K562 (cell line): ENCODE results near the gene ME3. TPM values are rescaled to one million over a fixed set of nuclear protein-coding genes. Genes with fewer than 3 reads are reported as not detected.
"Not testable (repeated sequence)": the region's sequence is repeated elsewhere in the genome, so short reads cannot be mapped to it uniquely, and the experiment has no call there.

Source experiments
- ATAC-seq: fragments of 200-7000 bp; cut with Tn5 transposase; 3 replicates; pipeline ENCODE4 v1.9.1; 2020; ENCODE audit warnings: moderate library complexity
- BruUV-seq: library from RNA; stranded (reverse); fragments of 400-500 nt; replicated peaks from 2 replicates; lab custom pipeline; 2021; lab: Mats Ljungman, UMichigan
- CTCF ChIA-PET: fragments of 300-600 bp; formaldehyde crosslinking; extraction: SDS; loops from one replicate; lab custom pipeline; 2021; ENCODE audit warnings: low intra/inter-chr PET ratio; lab: Yijun Ruan, JAX
- POLR2A ChIA-PET: fragments of 300-600, 350-650 bp; sonication (Branson Sonifier 250); formaldehyde crosslinking; extraction: SDS; loops from one replicate; lab custom pipeline; 2021; ENCODE audit warnings: antibody characterized with exemption, inconsistent platforms; lab: Yijun Ruan, JAX
- DNase-seq, 4 experiments: peaks; one replicate each; pipeline versions ENCODE4 v3.0.0 to v3.0.0-alpha.2; 2011 to 2018; ENCODE audit warnings: low spot score in 3 of 4, mixed read lengths in 3 of 4; ENCODE audit errors: extremely low read depth in 1 of 4
- FAIRE-seq: peaks from 2 replicates; lab custom pipeline; 2011; peaks lifted over from hg19 to GRCh38; lab: Jason Lieb, UNC
- H2AFZ ChIP-seq: 2 replicates; pipeline ENCODE4 v1.6.0; 2011; ENCODE audit warnings: low read depth, low read length, control low read depth, inconsistent platforms
- H3K27ac ChIP-seq: fragments of 200-600 bp; 3 replicates; pipeline ENCODE4 v1.8.0; 2011; ENCODE audit warnings: low read depth, mild to moderate bottlenecking, control low read depth, inconsistent platforms, low read length, moderate library complexity, mixed read lengths; ENCODE audit errors: extremely low read depth
- H3K27me3 ChIP-seq, 2 experiments: fragments of 300-600 bp in 1 of 2; 2 replicates in 1 of 2; 3 replicates in 1 of 2; pipeline versions ENCODE4 v1.6.0 to v1.8.0; 2011; ENCODE audit warnings: inconsistent platforms in 2 of 2, low read length in 2 of 2, mild to moderate bottlenecking in 1 of 2, mixed read lengths in 1 of 2, moderate library complexity in 1 of 2; ENCODE audit not compliant: control insufficient read depth in 2 of 2, insufficient read depth in 2 of 2
- H3K36me3 ChIP-seq: fragments of 300-600 bp; 3 replicates; pipeline ENCODE4 v1.8.0; 2011; ENCODE audit warnings: mild to moderate bottlenecking, low read length, inconsistent platforms; ENCODE audit not compliant: control insufficient read depth, insufficient read depth
- H3K4me1 ChIP-seq, 2 experiments: fragments of 200-600 bp in 1 of 2; replicated peaks in 1 of 2; 2 replicates in 1 of 2; 3 replicates in 1 of 2; pipeline versions ENCODE4 v1.5.1 to v1.8.0; 2011; ENCODE audit warnings: inconsistent platforms in 2 of 2, low read length in 2 of 2, mild to moderate bottlenecking in 1 of 2, mixed read lengths in 1 of 2, moderate library complexity in 1 of 2; ENCODE audit not compliant: control insufficient read depth in 2 of 2, insufficient read depth in 2 of 2
- H3K4me2 ChIP-seq: 2 replicates; pipeline ENCODE4 v1.6.1; 2011; ENCODE audit warnings: low read length, control low read depth, inconsistent platforms, mixed read lengths; ENCODE audit not compliant: insufficient read depth
- H3K4me3 ChIP-seq: fragments of 200-600 bp; sonication (generic), shearing (Covaris generic); 2 replicates; pipeline ENCODE4 v1.5.1; 2016; ENCODE audit warnings: control low read depth, inconsistent platforms
- H3K79me2 ChIP-seq: fragments of 200-600 bp; 3 replicates; pipeline ENCODE4 v1.8.0; 2011; ENCODE audit warnings: low read length, inconsistent platforms; ENCODE audit not compliant: control insufficient read depth, insufficient read depth
- H3K9ac ChIP-seq, 2 experiments: 2 replicates each; pipeline versions ENCODE4 v1.6.0 to v1.6.1; 2011; ENCODE audit warnings: low read depth in 2 of 2, low read length in 2 of 2, control low read depth in 1 of 2, inconsistent platforms in 1 of 2, mild to moderate bottlenecking in 1 of 2, mixed read lengths in 1 of 2; ENCODE audit not compliant: insufficient read depth in 1 of 2
- H3K9me1 ChIP-seq: one replicate; pipeline ENCODE4 v1.6.0; 2011; ENCODE audit warnings: inconsistent platforms, mild to moderate bottlenecking, low read length, moderate library complexity; ENCODE audit not compliant: control insufficient read depth, insufficient read depth
- H3K9me3 ChIP-seq: replicated peaks from 2 replicates; pipeline ENCODE4 v1.5.1; 2011; ENCODE audit warnings: low read depth, low read length, inconsistent platforms; ENCODE audit not compliant: control insufficient read depth, insufficient read depth
- H4K20me1 ChIP-seq: replicated peaks from 2 replicates; pipeline ENCODE4 v1.6.1; 2011; ENCODE audit warnings: low read length, inconsistent platforms, mixed read lengths; ENCODE audit not compliant: control insufficient read depth, insufficient read depth
- CEBPG ChIP-seq, 3 experiments: fragments of 200-800 bp in 1 of 3; sonication (Bioruptor generic) in 1 of 3; sonication (generic) in 1 of 3; formaldehyde crosslinking in 1 of 3; IDR thresholded peaks in 2 of 3; conservative IDR thresholded peaks in 1 of 3; 2 replicates each; pipeline versions ENCODE4 v1.6.1 to v1.8.0; 2016 to 2022; ENCODE audit warnings: missing compliant biosample characterization in 2 of 3, missing genetic modification characterization in 2 of 3, mild to moderate bottlenecking in 1 of 3, missing genetic modification reagents in 1 of 3
- FOSL1 ChIP-seq: fragments of 200-800 bp; sonication (Bioruptor generic); conservative IDR thresholded peaks from 2 replicates; pipeline ENCODE4 v1.6.1; 2016; ENCODE audit warnings: missing genetic modification characterization, missing compliant biosample characterization
- FOXJ2 ChIP-seq: fragments of 200-800 bp; sonication (Bioruptor generic); IDR thresholded peaks from 2 replicates; pipeline ENCODE4 v1.6.1; 2016; ENCODE audit warnings: missing genetic modification characterization, missing compliant biosample characterization
- MCM2 ChIP-seq: fragments of 450-650 bp; IDR thresholded peaks from 2 replicates; pipeline ENCODE4 v1.6.1; 2017; ENCODE audit warnings: low read depth, mild to moderate bottlenecking
- NFATC3 ChIP-seq: fragments of 450-650 bp; IDR thresholded peaks from 2 replicates; pipeline ENCODE4 v1.6.1; 2017; ENCODE audit warnings: mild to moderate bottlenecking
- PREB ChIP-seq: sonication (generic); formaldehyde crosslinking; IDR thresholded peaks from 2 replicates; pipeline ENCODE4 v1.8.1; 2023; ENCODE audit warnings: mild to moderate bottlenecking, missing genetic modification reagents
- RFX7 ChIP-seq: fragments of 250-450 bp; sonication (Bioruptor Pico); IDR thresholded peaks from 2 replicates; pipeline ENCODE4 v1.5.1; 2021; ENCODE audit warnings: mild to moderate bottlenecking
- WGBS: fragments of 100-300 bp; shearing (Covaris generic); methylation state at CpG from one replicate; pipeline ENCODE4 v1.1.6; 2016; ENCODE audit warnings: low coverage, mixed read lengths; ENCODE audit not compliant: insufficient coverage; ENCODE audit errors: missing lambda C conversion rate; 5-methylcytosine and 5-hydroxymethylcytosine counted together
- in situ Hi-C: fragments of 300-500 bp; cut with MboI; formaldehyde crosslinking; loops from 4 replicates; pipeline ENCODE4 v1.15.0; 2018; ENCODE audit warnings: inconsistent platforms, mixed read lengths
- intact Hi-C: fragments of 100-400 bp; cut with micrococcal nuclease; formaldehyde crosslinking; loops from 2 replicates; pipeline ENCODE4 v1.14.2; 2022
- polyA plus RNA-seq, 8 experiments: library from polyadenylated mRNA; depleted of rRNA in 4 of 8; stranded (reverse) in 5 of 8; unstranded in 3 of 8; fragments of >200 nt; fragmentation: Nextera tagmentation in 2 of 8; fragmentation: Illumina TruSeq in 1 of 8; extraction: Ambion mirVana in 2 of 8; extraction: Trizol in 1 of 8; gene quantifications; 2 replicates each; pipeline versions ENCODE4 v1.2.1 to v1.2.3, GENCODE V29; 2011 to 2014; ENCODE audit warnings: inconsistent platforms in 1 of 8, missing spikeins in 1 of 8
- total RNA-seq, 7 experiments: library from RNA; depleted of rRNA in 6 of 7; stranded (reverse); fragments of >200 nt in 6 of 7; fragmentation: Illumina TruSeq in 2 of 7; extraction: Trizol in 2 of 7; gene quantifications; 2 replicates each; pipeline versions ENCODE4 v1.2.1 to v1.2.3, GENCODE V29; 2011 to 2021; ENCODE audit warnings: low replicate concordance in 1 of 7
- TF ChIP-seq, protein P1 (sequence below): IDR thresholded peaks from 2 replicates; pipeline ENCODE4 v1.6.1; 2014; ENCODE audit warnings: antibody characterized with exemption
- TF ChIP-seq, protein P2 (sequence below): sonication (generic); formaldehyde crosslinking; IDR thresholded peaks from 2 replicates; pipeline ENCODE4 v1.8.1; 2023; ENCODE audit warnings: mild to moderate bottlenecking, missing genetic modification reagents, moderate library complexity

Gene ME3
- total and polyA plus RNA-seq, 9 of the 15 experiments (the other 6 are each of a cell fraction or from before 2014, with no cell fraction given) = not detected

DNA sequence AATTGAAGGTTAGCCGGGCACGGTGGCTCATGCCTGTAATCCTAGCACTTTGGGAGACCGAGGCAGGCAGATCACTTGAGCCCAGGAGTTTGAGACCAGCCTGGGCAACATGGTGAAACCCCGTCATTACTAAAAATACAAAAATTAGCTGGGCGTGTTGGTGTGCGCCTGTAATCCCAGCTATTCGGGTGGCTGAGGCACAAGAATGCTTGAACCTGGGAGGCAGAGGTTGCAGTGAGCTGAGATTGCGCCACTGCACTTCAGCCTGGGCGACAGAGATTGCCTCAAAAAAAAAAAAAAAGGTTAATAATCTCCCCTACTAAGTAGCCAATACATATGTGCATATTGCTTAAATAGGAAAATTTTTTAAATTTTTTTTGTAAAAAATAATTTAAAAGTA is 255.5 kb downstream of the ME3 start:
- H3K4me2 ChIP-seq; H4K20me1 ChIP-seq; DNase-seq; H3K9ac ChIP-seq; BruUV-seq; H3K36me3 ChIP-seq; FAIRE-seq; in situ Hi-C loops; H3K4me3 ChIP-seq; H3K9me1 ChIP-seq; H2AFZ ChIP-seq; ATAC-seq; CTCF ChIA-PET; H3K79me2 ChIP-seq; H3K27ac ChIP-seq; H3K9me3 ChIP-seq; H3K4me1 ChIP-seq; TF ChIP-seq CEBPG (CRISPR knock-in tag; IDR thresholded peaks at IDR 0.05): not testable (repeated sequence)
- H3K27me3 ChIP-seq = peaks cover 0 to 13% of the 10 kb centered on the region in 2 experiments; a peak in 2 of 5 replicates
- POLR2A ChIA-PET = interaction anchor here (0.8 to 1.0 kb wide), 2 partner anchors 9 to 13 kb away, joined by 4 read pairs; no protein-coding TSS in a partner anchor
- WGBS = 7% methylated on average over 9 of the region's 9 CpGs
- TF ChIP-seq FOSL1 (peak; percentile 70; the same call in 1 of the 2 replicates), FOXJ2 (peak; percentile 47; the same call in 1 of the 2 replicates), CEBPG (tag; conservative IDR thresholded peaks at IDR 0.05 in 1 of 2, IDR thresholded peaks at IDR 0.05 in 1 of 2) (peak in 1 of 2 experiments; percentile 38; a peak in 3 of 4 replicates)
- intact Hi-C loops = loop anchor here (5.0 kb wide), 3 partner anchors 475 to 820 kb away; no protein-coding TSS in a partner anchor

DNA sequence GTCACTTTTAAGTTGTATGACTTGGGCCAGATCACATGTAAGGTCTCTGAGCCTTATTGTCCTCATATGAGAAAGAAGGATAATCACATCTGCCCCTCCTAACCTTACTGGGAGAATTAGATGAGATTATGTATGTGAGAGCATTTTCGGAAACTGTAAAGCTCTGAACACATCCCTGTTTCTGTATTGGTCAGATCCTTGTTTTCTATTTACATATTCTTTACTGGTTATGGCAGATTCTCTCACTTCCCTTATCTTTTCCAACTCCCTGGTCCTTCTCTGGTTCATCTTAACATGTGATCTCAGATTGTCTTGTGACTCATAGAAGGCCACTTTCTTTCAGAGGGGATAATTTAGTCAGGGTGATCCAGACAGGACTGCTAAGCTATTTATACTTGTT is 255.9 kb downstream of the ME3 start:
- Histone ChIP-seq H4K20me1 (no peaks in the 10 kb centered on the region), H2AFZ (no peak overlapping the region), H3K9me3 (no peaks in the 10 kb centered on the region), H3K9me1 (no peaks in the 10 kb centered on the region), H3K4me3 (no peak overlapping the region), H3K4me2 (peak overlapping the region; percentile 35; the same call in 1 of the 2 replicates), H3K36me3 (no peaks in the 10 kb centered on the region), H3K79me2 (no peaks in the 10 kb centered on the region), H3K27ac (no peak overlapping the region), H3K4me1 (no peaks in the 10 kb centered on the region; a peak in 1 of 5 replicates), H3K9ac (no peak overlapping the region), H3K27me3 (peaks cover 0 to 13% of the 10 kb centered on the region in 2 experiments; a peak in 2 of 5 replicates)
- intact Hi-C loops = loop anchor here (5.0 kb wide), 3 partner anchors 474 to 819 kb away; no protein-coding TSS in a partner anchor
- ATAC-seq = peak; percentile 49
- ChIA-PET POLR2A (interaction anchor here (0.8 to 1.0 kb wide), 2 partner anchors 9 to 12 kb away, joined by 4 read pairs; no protein-coding TSS in a partner anchor), CTCF (no interaction called here)
- BruUV-seq = no TSS peak
- FAIRE-seq = peak; percentile 32
- WGBS = 0% methylated on average over 1 of the region's 1 CpG
- DNase-seq = peak in 2 of 4 experiments; percentile 32 to 55
- in situ Hi-C loops = no loop called here
- TF ChIP-seq, protein P1, sequence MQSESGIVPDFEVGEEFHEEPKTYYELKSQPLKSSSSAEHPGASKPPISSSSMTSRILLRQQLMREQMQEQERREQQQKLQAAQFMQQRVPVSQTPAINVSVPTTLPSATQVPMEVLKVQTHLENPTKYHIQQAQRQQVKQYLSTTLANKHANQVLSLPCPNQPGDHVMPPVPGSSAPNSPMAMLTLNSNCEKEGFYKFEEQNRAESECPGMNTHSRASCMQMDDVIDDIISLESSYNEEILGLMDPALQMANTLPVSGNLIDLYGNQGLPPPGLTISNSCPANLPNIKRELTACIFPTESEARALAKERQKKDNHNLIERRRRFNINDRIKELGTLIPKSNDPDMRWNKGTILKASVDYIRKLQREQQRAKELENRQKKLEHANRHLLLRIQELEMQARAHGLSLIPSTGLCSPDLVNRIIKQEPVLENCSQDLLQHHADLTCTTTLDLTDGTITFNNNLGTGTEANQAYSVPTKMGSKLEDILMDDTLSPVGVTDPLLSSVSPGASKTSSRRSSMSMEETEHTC = 0 out of 2 replicates have a peak, but pooled peaks have one; percentile 33
- no peak for TF ChIP-seq RFX7
- TF ChIP-seq NFATC3 = no peak
- no peak for TF ChIP-seq MCM2
- TF ChIP-seq PREB = no peak
- TF ChIP-seq, protein P2, sequence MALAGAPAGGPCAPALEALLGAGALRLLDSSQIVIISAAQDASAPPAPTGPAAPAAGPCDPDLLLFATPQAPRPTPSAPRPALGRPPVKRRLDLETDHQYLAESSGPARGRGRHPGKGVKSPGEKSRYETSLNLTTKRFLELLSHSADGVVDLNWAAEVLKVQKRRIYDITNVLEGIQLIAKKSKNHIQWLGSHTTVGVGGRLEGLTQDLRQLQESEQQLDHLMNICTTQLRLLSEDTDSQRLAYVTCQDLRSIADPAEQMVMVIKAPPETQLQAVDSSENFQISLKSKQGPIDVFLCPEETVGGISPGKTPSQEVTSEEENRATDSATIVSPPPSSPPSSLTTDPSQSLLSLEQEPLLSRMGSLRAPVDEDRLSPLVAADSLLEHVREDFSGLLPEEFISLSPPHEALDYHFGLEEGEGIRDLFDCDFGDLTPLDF (CRISPR knock-in tag) = no peak
